Stimulated activated naive B cell treated with anti-CD40 and anti-IgM and Interleukin-4, amounts not matched to agents 10 μg/mL and 1 μg/mL and 100 μg/mL, for 72 hours (primary cell): ENCODE measurements around the gene SHROOM2.

Source experiments
- ATAC-seq, 2 donors: fragments of 150-1000 bp; cut with Tn5 transposase; replicated peaks; 2 replicates each; pipeline ENCODE4 v1.10.0; 2021; ENCODE audit warnings: moderate library complexity in 1 of 2
- DNase-seq: peaks from one replicate; pipeline ENCODE4 v3.0.0; 2021
- H3K27ac Mint-ChIP-seq: one replicate; pipeline ENCODE4 v1.8.0; 2022; ENCODE audit warnings: mild to moderate bottlenecking, mixed read lengths
- H3K27me3 Mint-ChIP-seq, 2 donors: one replicate each; pipeline ENCODE4 v1.8.0; 2022; ENCODE audit warnings: mixed read lengths in 2 of 2
- H3K36me3 Mint-ChIP-seq, 2 donors: one replicate each; pipeline ENCODE4 v1.8.0; 2022; ENCODE audit warnings: mixed read lengths in 2 of 2, mild to moderate bottlenecking in 1 of 2
- H3K4me1 Mint-ChIP-seq, 2 donors: one replicate each; pipeline ENCODE4 v1.8.0; 2022; ENCODE audit warnings: mixed read lengths in 2 of 2, mild to moderate bottlenecking in 1 of 2
- H3K4me3 Mint-ChIP-seq, 2 donors: one replicate each; pipeline ENCODE4 v1.8.0; 2022; ENCODE audit warnings: mild to moderate bottlenecking in 2 of 2, mixed read lengths in 2 of 2, moderate library complexity in 1 of 2
- H3K9me3 Mint-ChIP-seq, 2 donors: one replicate each; pipeline ENCODE4 v1.8.0; 2022; ENCODE audit warnings: mixed read lengths in 2 of 2, mild to moderate bottlenecking in 1 of 2

SHROOM2 gene

DNA sequence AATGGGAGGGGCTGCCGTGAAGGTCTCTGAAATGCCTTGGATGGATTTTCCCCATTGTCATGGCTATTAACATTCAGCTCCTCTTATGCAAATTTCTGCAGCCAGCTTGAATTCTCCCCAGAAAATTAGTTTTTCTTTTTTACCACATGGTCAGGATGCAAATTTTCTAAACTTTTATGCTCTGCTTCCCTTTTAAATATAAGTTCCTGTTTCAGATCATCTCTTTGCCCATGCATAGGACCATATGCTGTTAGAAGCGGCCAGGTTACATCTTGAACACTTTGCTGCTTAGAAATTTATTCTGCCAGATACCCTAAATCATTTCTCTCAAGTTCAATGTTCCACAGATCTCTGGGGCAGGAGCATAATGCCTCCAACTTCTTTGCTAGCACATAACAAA lies 167.2 kb downstream of the SHROOM2 start:
- H3K4me1 Mint-ChIP-seq = peaks cover 2 to 6% of the 10 kb centered on the region in 2 donors
- no peaks in the 10 kb centered on the region for H3K36me3 Mint-ChIP-seq
- no peak for DNase-seq
- no peak overlapping the region for H3K4me3 Mint-ChIP-seq
- peaks cover 3 to 20% of the 10 kb centered on the region in 2 donors for H3K9me3 Mint-ChIP-seq
- peaks cover 0 to 4% of the 10 kb centered on the region in 2 donors for H3K27me3 Mint-ChIP-seq
- ATAC-seq = peak; percentile 58 to 67
- H3K27ac Mint-ChIP-seq = peak overlapping the region; percentile 59

DNA sequence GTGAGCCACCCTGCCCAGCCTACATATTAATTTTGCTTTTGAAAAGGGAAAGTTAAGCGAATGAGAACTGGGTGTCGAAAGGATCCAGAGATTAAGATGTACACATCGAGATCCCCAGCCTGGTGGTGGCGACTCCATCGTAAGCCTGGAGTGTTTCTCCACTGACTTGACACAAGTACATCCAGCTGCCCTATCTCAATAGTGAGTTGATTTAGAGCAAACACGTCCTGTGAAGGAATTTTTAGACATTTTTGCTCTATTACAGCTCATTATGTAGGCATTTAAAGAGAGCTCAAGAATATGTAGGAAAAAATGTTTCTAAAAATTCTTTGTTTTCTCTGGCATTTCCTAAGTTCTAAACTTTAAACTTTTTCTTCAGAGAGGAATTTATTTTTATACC lies 169.3 kb downstream of the SHROOM2 start:
- H3K27me3 Mint-ChIP-seq = peaks cover 6 to 9% of the 10 kb centered on the region in 2 donors
- no peaks in the 10 kb centered on the region for H3K36me3 Mint-ChIP-seq
- ATAC-seq (no peak), DNase-seq (no peak)
- H3K4me1 Mint-ChIP-seq = peaks cover 5 to 10% of the 10 kb centered on the region in 2 donors
- H3K27ac Mint-ChIP-seq = no peak overlapping the region
- peaks cover 3 to 22% of the 10 kb centered on the region in 2 donors for H3K9me3 Mint-ChIP-seq
- H3K4me3 Mint-ChIP-seq = no peak overlapping the region

DNA sequence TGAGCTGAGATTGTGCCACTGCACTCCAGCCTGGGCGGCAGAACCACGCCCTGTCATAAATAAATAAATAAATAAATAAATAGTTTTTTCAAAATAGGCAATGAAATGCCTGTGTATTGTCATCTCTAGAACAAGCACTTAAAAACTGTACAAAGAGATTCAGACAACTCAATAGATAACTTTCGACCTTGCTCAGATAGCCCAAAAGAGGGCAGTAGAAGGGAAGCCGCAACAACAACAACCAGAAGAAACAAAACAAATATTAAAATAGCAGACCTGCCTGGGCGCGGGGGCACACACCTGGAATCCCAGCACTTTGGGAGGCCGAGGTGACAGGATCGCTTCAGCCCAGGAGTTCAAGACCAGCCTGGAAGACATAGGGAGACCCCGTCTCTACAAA lies 171.5 kb downstream of the SHROOM2 start:
- ATAC-seq (no peak), DNase-seq (no peak)
- peaks cover 3 to 17% of the 10 kb centered on the region in 2 donors for H3K9me3 Mint-ChIP-seq
- peaks cover 6 to 15% of the 10 kb centered on the region in 2 donors for H3K27me3 Mint-ChIP-seq
- H3K4me3 Mint-ChIP-seq = no peak overlapping the region
- peaks cover 5 to 10% of the 10 kb centered on the region in 2 donors for H3K4me1 Mint-ChIP-seq
- no peaks in the 10 kb centered on the region for H3K36me3 Mint-ChIP-seq
- no peak overlapping the region for H3K27ac Mint-ChIP-seq

DNA sequence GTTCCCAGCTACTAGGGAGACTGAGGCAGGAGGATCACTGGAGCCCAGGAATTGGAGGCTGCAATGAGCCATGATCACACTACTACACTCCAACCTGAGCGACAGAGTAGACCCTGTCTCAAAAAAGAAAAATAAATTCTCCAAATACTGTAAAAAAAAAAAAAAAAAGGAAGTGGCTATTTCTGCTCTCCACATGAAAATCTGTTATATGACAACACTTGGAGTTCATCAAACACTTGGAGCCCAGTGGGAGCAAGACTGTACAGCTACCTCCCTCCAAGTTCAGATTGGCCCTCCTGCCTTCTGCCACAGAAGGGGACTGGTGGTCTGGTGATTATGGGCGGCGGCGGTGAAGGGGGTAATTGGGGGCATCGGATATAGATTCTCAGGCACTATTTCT lies 172.0 kb downstream of the SHROOM2 start:
- H3K27ac Mint-ChIP-seq = no peak overlapping the region
- H3K4me3 Mint-ChIP-seq = no peak overlapping the region
- ATAC-seq (no peak), DNase-seq (no peak)
- H3K9me3 Mint-ChIP-seq = peaks cover 3 to 17% of the 10 kb centered on the region in 2 donors
- peaks cover 5 to 10% of the 10 kb centered on the region in 2 donors for H3K4me1 Mint-ChIP-seq
- H3K36me3 Mint-ChIP-seq = no peaks in the 10 kb centered on the region
- peaks cover 6 to 15% of the 10 kb centered on the region in 2 donors for H3K27me3 Mint-ChIP-seq

DNA sequence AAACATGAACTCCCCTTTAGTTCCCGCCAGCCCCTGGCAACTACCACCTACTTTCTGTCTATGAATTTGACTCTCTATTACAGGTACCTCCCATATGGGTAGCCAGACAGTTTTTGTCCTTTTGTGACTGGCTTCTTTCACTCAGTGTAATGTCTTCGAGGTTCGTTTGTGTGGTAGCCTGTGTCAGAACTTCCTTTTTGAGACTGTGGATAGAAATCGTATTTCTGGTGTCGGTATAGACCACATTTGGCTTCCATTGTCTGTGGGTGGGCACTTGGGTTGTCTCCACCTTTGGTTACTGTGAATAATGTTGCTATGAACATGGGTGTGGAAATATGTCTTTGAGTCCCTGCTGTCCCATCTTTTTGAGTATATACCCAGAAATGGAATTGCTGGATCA lies 175.5 kb downstream of the SHROOM2 start:
- ATAC-seq = no peak
- Mint-ChIP-seq H3K4me1 (peaks cover 7 to 10% of the 10 kb centered on the region in 2 donors), H3K9me3 (peaks cover 0 to 7% of the 10 kb centered on the region in 2 donors), H3K27ac (no peak overlapping the region), H3K27me3 (peaks cover 12 to 20% of the 10 kb centered on the region in 2 donors), H3K4me3 (no peak overlapping the region), H3K36me3 (no peaks in the 10 kb centered on the region)
- no peak for DNase-seq

DNA sequence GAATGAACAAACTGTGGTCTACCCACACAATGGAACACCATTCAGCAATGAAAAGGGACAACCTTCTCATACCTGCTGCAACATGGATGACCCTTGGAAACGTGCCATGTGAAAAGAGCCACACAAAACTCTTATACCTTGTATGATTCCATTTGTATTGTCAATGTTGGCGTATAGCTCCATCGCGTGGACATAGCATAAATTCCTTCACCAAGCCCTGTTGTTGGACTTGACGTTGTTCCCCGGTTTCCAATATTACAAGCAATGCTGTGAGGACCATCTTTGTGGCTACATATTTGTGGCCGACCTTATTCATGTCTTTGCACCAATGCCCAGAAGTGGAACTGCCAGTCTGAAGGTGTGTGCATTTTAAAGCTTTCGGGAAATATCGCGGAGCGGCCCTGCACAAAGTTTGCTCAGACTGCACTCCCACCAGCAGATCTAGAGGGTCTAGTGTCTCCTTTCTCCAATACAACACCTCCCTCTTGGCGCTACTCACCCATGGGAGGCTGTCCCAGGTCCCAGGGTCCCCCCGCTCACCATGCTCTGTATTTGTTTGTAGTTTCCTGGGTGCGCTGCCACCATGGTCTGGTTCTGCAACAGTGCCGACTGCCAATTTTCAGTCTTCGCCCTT lies 180.7 kb downstream of the SHROOM2 start, which contains the start of gene CLDN34:
Gene CLDN34 (plus strand): TSS at position 584 of the 634 bp plus-strand sequence. CDS start 0 bp downstream, at position 584.
- DNase-seq = no peak
- peaks cover 6 to 10% of the 10 kb centered on the region in 2 donors for H3K27me3 Mint-ChIP-seq

DNA sequence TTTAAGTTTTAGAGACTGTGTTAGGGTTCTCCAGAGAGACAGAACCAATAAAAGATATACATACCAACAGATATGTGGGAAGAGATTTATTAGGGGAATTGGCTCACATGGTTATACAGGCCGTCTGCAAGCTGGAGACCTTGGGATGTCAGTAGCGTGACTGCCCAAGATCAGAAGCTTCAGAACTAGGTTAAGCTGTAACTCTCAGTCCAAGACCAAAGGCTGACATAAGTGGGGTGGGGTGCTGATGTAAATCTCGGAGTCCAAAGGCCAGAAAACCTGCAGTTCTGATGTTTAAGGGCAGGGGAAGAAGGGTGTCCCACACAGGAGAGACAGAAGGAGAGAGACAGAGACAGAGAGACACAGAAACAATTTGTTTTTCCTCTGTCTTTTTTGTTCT lies 191.4 kb downstream of the SHROOM2 start:
- Mint-ChIP-seq H3K4me3 (no peak overlapping the region), H3K9me3 (peaks cover 0 to 2% of the 10 kb centered on the region in 2 donors), H3K4me1 (peaks cover 14 to 27% of the 10 kb centered on the region in 2 donors), H3K27me3 (no peaks in the 10 kb centered on the region), H3K27ac (no peak overlapping the region), H3K36me3 (peaks cover 3 to 6% of the 10 kb centered on the region in 2 donors)
- DNase-seq (no peak), ATAC-seq (no peak)

More for the DNA sequence above, 180.7 kb downstream of the SHROOM2 start, which contains the start of gene CLDN34:
- Mint-ChIP-seq H3K27ac (no peak within 1 kb of the TSS), H3K4me1 (peaks cover 0 to 2% of the 10 kb centered on the region in 2 donors), H3K36me3 (no peaks in the 10 kb centered on the region), H3K9me3 (peaks cover 0 to 14% of the 10 kb centered on the region in 2 donors), H3K4me3 (no peak within 1 kb of the TSS)
- ATAC-seq = no peak

DNA sequence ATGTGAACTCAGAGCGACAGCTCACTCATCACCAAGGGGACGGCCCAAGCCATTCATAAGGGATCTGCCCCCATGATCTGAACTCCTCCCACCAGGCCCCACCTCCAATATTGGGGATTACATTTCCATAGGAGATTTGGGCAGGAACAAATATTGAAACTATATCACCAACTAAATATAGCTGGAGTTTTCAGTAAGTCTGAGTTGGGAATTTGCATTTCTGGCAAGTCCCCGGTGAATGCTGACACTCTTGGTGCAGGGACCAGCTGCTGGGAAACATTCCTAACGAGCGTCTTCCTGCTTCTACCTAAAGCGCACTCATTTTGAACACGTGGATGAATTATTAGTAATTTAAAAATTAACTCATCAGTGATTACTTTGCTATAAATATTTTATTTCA lies 194.2 kb downstream of the SHROOM2 start:
- H3K27me3 Mint-ChIP-seq = peaks cover 0 to 4% of the 10 kb centered on the region in 2 donors
- ATAC-seq = no peak
- H3K36me3 Mint-ChIP-seq = peaks cover 2 to 9% of the 10 kb centered on the region in 2 donors
- H3K9me3 Mint-ChIP-seq = peaks cover 0 to 2% of the 10 kb centered on the region in 2 donors
- no peak for DNase-seq
- H3K4me3 Mint-ChIP-seq = no peak overlapping the region
- no peak overlapping the region for H3K27ac Mint-ChIP-seq
- H3K4me1 Mint-ChIP-seq = peaks cover 22 to 39% of the 10 kb centered on the region in 2 donors

DNA sequence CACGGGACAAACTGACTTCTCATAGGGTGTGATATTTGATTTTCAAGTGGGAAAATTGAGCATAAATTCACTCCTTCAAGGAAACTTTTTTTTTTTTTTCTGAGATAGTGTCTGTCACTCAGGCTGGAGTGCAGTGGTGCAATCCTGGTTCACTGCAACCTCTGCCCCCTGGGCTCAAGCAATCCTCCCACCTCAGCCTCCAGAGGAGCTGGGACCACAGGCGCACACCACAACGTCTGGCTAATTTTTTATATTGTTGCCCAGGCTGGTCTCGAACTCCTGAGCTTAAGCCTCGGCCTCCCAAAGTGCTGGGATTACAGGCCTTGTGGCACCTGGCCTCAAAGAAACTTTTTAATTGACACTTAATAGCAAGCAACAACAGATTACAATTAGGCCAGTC lies 194.7 kb downstream of the SHROOM2 start:
- DNase-seq = no peak
- peaks cover 0 to 9% of the 10 kb centered on the region in 2 donors for H3K36me3 Mint-ChIP-seq
- peaks cover 25 to 43% of the 10 kb centered on the region in 2 donors for H3K4me1 Mint-ChIP-seq
- H3K27me3 Mint-ChIP-seq = peaks cover 0 to 4% of the 10 kb centered on the region in 2 donors
- H3K9me3 Mint-ChIP-seq = peaks cover 0 to 2% of the 10 kb centered on the region in 2 donors
- H3K4me3 Mint-ChIP-seq = no peak overlapping the region
- ATAC-seq = peak in 1 of 2 donors; percentile 3
- peak overlapping the region; percentile 90 for H3K27ac Mint-ChIP-seq

DNA sequence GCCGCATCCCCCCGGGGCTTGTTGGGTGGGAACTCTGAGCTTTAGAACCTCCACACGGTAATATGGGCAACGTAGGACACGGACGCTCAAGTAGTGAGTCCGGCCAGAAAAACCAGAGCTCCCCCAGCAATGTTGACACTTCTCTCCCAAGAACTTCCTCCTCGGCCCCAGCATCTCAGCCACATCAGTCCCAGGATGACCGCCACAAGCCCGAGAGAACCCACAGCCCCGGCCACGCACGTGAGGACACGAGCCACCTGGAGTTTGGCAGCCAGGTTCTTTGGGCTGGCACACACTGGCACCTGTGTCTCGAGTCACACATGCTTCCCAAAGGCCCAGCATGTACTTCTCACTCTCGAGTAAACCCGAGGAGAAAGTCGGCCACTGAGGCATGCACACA lies 197.2 kb downstream of the SHROOM2 start:
- Mint-ChIP-seq H3K4me3 (no peak overlapping the region), H3K36me3 (peaks cover 0 to 9% of the 10 kb centered on the region in 2 donors), H3K9me3 (peaks cover 0 to 2% of the 10 kb centered on the region in 2 donors), H3K27ac (peak overlapping the region; percentile 31), H3K27me3 (peaks cover 0 to 4% of the 10 kb centered on the region in 2 donors), H3K4me1 (peaks cover 23 to 46% of the 10 kb centered on the region in 2 donors)
- DNase-seq (no peak), ATAC-seq (no peak)

DNA sequence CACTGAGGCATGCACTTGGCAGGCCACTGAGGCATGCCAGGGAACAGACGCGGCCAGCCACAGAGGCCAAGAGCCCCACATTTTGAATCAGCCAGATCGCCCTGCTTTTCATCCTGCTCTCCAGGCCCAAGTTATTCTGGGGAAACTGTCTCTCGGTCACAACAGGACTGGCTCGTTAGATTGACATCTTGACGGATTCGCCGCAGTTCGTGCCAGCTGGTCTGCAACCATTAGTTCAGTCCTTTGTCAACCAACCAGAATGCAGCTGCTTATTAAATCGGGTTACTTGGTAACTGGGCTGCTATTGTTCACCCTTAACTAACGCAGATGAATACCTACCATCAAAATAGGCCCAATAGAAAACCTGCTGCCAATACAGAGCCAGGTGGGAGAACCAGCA lies 197.6 kb downstream of the SHROOM2 start:
- Mint-ChIP-seq H3K9me3 (peaks cover 0 to 2% of the 10 kb centered on the region in 2 donors), H3K4me1 (peaks cover 22 to 44% of the 10 kb centered on the region in 2 donors), H3K27ac (peak overlapping the region; percentile 31), H3K27me3 (peaks cover 0 to 4% of the 10 kb centered on the region in 2 donors), H3K4me3 (no peak overlapping the region), H3K36me3 (peaks cover 0 to 9% of the 10 kb centered on the region in 2 donors)
- DNase-seq = no peak
- ATAC-seq = no peak

DNA sequence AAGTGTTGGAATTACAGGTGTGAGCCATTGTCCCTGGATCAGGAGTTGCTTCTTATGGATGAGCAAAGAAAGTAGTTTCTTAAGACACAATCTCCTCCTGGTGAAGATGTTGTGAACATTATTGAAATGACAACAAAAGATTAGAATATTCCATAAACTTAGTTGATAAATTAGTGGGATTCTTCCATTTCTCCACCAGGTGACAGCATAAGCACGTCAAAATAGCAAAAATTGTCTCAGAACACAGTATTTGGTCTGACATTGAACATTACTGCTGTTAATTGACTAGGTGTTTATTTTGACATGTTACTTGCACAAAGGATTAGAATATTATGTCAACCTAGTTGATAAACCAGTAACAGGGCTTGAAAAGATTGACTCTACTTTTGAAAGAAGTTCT lies 202.5 kb downstream of the SHROOM2 start:
- no peaks in the 10 kb centered on the region for H3K9me3 Mint-ChIP-seq
- no peak overlapping the region for H3K4me3 Mint-ChIP-seq
- no peaks in the 10 kb centered on the region for H3K36me3 Mint-ChIP-seq
- peaks cover 0 to 4% of the 10 kb centered on the region in 2 donors for H3K27me3 Mint-ChIP-seq
- no peak overlapping the region for H3K27ac Mint-ChIP-seq
- ATAC-seq = no peak
- peaks cover 11 to 13% of the 10 kb centered on the region in 2 donors for H3K4me1 Mint-ChIP-seq
- no peak for DNase-seq

DNA sequence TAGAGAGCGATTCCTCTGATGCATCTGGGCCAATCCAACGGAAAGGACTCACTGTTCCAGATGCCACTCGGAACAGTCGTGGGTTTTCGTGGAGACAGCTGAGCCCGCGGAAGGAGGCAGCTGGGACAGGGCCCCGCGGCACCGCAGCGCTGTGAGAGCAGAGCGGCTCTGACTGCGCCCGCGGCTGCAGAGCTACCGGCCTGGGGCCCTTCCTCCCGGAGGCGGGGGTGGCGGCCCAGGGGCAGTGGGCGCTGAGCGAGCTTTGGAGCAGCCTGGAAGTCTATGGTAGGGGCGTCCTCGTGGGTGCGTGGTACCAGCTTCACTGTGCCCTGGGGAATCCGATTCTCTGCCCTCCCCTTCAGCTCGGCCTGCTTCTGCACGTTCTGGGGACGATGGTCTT lies 205.8 kb downstream of the SHROOM2 start:
- Mint-ChIP-seq H3K4me1 (peaks cover 2 to 7% of the 10 kb centered on the region in 2 donors), H3K36me3 (no peaks in the 10 kb centered on the region), H3K4me3 (no peak overlapping the region), H3K27ac (no peak overlapping the region), H3K9me3 (no peaks in the 10 kb centered on the region), H3K27me3 (no peaks in the 10 kb centered on the region)
- no peak for ATAC-seq
- no peak for DNase-seq

DNA sequence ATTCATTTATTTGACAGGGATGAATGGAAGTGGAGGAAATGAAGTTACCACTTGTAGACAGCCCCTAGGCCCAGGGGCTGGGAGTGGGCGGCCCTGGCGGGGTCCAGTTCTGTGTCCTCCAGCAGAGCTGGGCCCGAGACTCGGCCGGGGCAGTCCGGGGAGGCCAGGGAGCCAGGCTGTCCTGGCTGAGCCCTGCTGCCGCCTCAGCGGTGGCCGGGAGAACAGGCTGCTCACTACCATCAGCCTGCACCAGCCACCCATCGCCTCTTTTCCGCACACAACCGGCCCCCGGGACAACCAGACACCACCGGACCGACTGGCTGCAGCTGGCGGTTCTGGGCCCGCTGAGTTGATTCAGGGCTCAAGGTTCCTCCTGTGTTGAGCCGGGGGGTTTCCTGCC lies 206.5 kb downstream of the SHROOM2 start:
- Mint-ChIP-seq H3K36me3 (no peaks in the 10 kb centered on the region), H3K9me3 (no peaks in the 10 kb centered on the region), H3K4me3 (no peak overlapping the region), H3K27me3 (no peaks in the 10 kb centered on the region), H3K4me1 (peaks cover 8 to 13% of the 10 kb centered on the region in 2 donors), H3K27ac (no peak overlapping the region)
- DNase-seq = no peak
- no peak for ATAC-seq

DNA sequence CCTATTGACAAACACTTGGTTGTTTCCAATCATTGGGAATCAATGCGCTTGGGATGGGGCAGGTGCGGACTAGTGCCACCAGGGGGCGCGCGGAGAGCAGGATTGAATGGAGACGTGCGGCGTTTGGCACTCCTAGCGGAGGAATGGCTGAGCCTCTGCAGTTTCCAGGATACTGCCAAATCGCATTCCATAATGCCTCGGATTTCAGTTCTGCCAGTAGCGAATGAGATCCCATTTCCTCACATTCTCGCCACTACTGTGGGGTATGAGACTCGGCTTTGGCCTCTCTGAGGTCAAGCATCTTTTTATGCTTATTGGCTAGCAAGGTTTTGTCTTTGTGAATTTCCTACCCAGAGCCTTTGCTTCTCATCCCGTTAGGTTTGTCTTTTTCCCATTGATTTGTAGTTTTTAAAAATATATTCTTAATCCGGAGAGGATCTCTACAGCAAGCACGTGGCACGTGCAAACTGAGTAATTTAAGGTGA lies 209.7 kb downstream of the SHROOM2 start:
- peak; percentile 53 to 60 for ATAC-seq

More for the DNA sequence above, 209.7 kb downstream of the SHROOM2 start:
- Mint-ChIP-seq H3K36me3 (no peaks in the 10 kb centered on the region), H3K4me1 (peaks cover 10 to 15% of the 10 kb centered on the region in 2 donors), H3K4me3 (no peak overlapping the region), H3K27ac (no peak overlapping the region), H3K27me3 (no peaks in the 10 kb centered on the region), H3K9me3 (no peaks in the 10 kb centered on the region)
- peak; percentile 40 for DNase-seq
